H1 (cell line): ENCODE data around the gene PASD1. TPM values are rescaled to one million over a fixed set of nuclear protein-coding genes. Genes with fewer than 3 reads are reported as not detected.

Experiments used
- CTCF ChIA-PET: fragments of 300-600 bp; sonication (Branson Sonifier 250); formaldehyde crosslinking; loops from one replicate; lab custom pipeline; 2021; ENCODE audit not compliant: partially characterized antibody; lab: Charles Lee
- POLR2A ChIA-PET: fragments of 300-600 bp; sonication (Branson Sonifier 250); formaldehyde crosslinking; loops from one replicate; lab custom pipeline; 2021; ENCODE audit warnings: inconsistent platforms; ENCODE audit not compliant: partially characterized antibody; lab: Charles Lee
- DNase-seq, 2 experiments: peaks; one replicate each; pipeline versions ENCODE4 v3.0.0 to v3.0.0-alpha.2; 2010 to 2022; ENCODE audit warnings: low spot score in 2 of 2, low read depth in 1 of 2, mixed read lengths in 1 of 2
- FAIRE-seq: peaks from 2 replicates; lab custom pipeline; 2011; peaks lifted over from hg19 to GRCh38; lab: Jason Lieb, UNC
- H2AFZ ChIP-seq: 2 replicates; pipeline ENCODE4 v1.8.1; 2012; ENCODE audit warnings: low read length, inconsistent platforms
- H2AK5ac ChIP-seq: 2 replicates; pipeline ENCODE4 v1.6.1; 2013; ENCODE audit warnings: low read depth, low read length
- H2BK120ac ChIP-seq: replicated peaks from 2 replicates; pipeline ENCODE3; 2013; ENCODE audit warnings: low read depth, low read length, inconsistent platforms
- H2BK12ac ChIP-seq: 2 replicates; pipeline ENCODE4 v1.6.1; 2013; ENCODE audit warnings: low read depth, low read length
- H2BK15ac ChIP-seq: 2 replicates; pipeline ENCODE4 v1.6.1; 2013; ENCODE audit warnings: low read length
- H2BK20ac ChIP-seq: 2 replicates; pipeline ENCODE4 v1.6.1; 2013; ENCODE audit warnings: low read length
- H2BK5ac ChIP-seq: 2 replicates; pipeline ENCODE4 v1.6.1; 2013; ENCODE audit warnings: low read depth, low read length
- H3K14ac ChIP-seq: 2 replicates; pipeline ENCODE4 v1.6.1; 2013; ENCODE audit warnings: inconsistent platforms; ENCODE audit not compliant: insufficient read length
- H3K18ac ChIP-seq: 2 replicates; pipeline ENCODE4 v1.6.1; 2013; ENCODE audit warnings: low read length; ENCODE audit errors: extremely low read depth
- H3K23ac ChIP-seq: 2 replicates; pipeline ENCODE4 v1.6.1; 2013; ENCODE audit warnings: inconsistent platforms; ENCODE audit not compliant: insufficient read length
- H3K23me2 ChIP-seq: 2 replicates; pipeline ENCODE4 v1.6.1; 2013; ENCODE audit warnings: low read depth, low read length
- H3K27ac ChIP-seq: 2 replicates; pipeline ENCODE4 v1.6.1; 2011; ENCODE audit warnings: low read depth, low read length, inconsistent platforms
- H3K27me3 ChIP-seq, 4 experiments: replicated peaks in 1 of 4; 1 replicate in 1 of 4; 2 replicates in 3 of 4; pipeline versions ENCODE4 v1.6.1 to v1.8.1; 2011 to 2013; ENCODE audit warnings: low read length in 3 of 4, mild to moderate bottlenecking in 3 of 4, inconsistent platforms in 2 of 4, mixed read lengths in 2 of 4, moderate library complexity in 1 of 4; ENCODE audit not compliant: control insufficient read depth in 3 of 4, insufficient read depth in 3 of 4; ENCODE audit errors: extremely low read depth in 1 of 4
- H3K36me3 ChIP-seq, 4 experiments: 2 replicates each; pipeline versions ENCODE4 v1.6.1 to v1.8.1; 2011 to 2013; ENCODE audit warnings: mild to moderate bottlenecking in 4 of 4, low read length in 3 of 4, moderate library complexity in 2 of 4, control low read depth in 1 of 4, inconsistent platforms in 1 of 4; ENCODE audit not compliant: insufficient read depth in 4 of 4, control insufficient read depth in 2 of 4
- H3K4ac ChIP-seq: replicated peaks from 2 replicates; pipeline ENCODE3; 2013; ENCODE audit warnings: low read length, low read depth, mixed read lengths, inconsistent platforms; ENCODE audit not compliant: insufficient read length
- H3K4me1 ChIP-seq, 4 experiments: replicated peaks in 1 of 4; 1 replicate in 1 of 4; 2 replicates in 3 of 4; pipeline versions ENCODE4 v1.6.1 to v1.8.1; 2011 to 2013; ENCODE audit warnings: low read length in 3 of 4, inconsistent platforms in 2 of 4, mixed read lengths in 1 of 4; ENCODE audit not compliant: insufficient read depth in 4 of 4, control insufficient read depth in 3 of 4
- H3K4me2 ChIP-seq, 2 experiments: 2 replicates each; pipeline versions ENCODE4 v1.6.1 to v1.8.1; 2011 to 2013; ENCODE audit warnings: low read depth in 2 of 2, low read length in 2 of 2, control low read depth in 1 of 2, inconsistent platforms in 1 of 2, mild to moderate bottlenecking in 1 of 2; ENCODE audit not compliant: insufficient read depth in 1 of 2
- H3K4me3 ChIP-seq, 4 experiments: fragments of 200-600, 300-600 bp in 1 of 4; sonication (generic), shearing (Covaris generic), sonication (Bioruptor Twin) in 1 of 4; 2 replicates each; pipeline versions ENCODE4 v1.5.1 to v1.8.1; 2011 to 2016; ENCODE audit warnings: low read length in 4 of 4, low read depth in 3 of 4, control low read depth in 2 of 4, inconsistent platforms in 2 of 4, mild to moderate bottlenecking in 2 of 4, mixed read lengths in 1 of 4, moderate library complexity in 1 of 4; ENCODE audit not compliant: insufficient read depth in 2 of 4; ENCODE audit errors: extremely low read depth in 1 of 4
- H3K56ac ChIP-seq: replicated peaks from 2 replicates; pipeline ENCODE3; 2013; ENCODE audit warnings: low read depth, mild to moderate bottlenecking, mixed read lengths, low read length, inconsistent platforms; ENCODE audit not compliant: insufficient read length
- H3K79me1 ChIP-seq: 2 replicates; pipeline ENCODE4 v1.6.1; 2013; ENCODE audit warnings: low read depth, low read length, control low read depth
- H3K79me2 ChIP-seq, 2 experiments: 2 replicates each; pipeline versions ENCODE4 v1.6.1 to v1.8.1; 2012 to 2013; ENCODE audit warnings: low read length in 2 of 2, mild to moderate bottlenecking in 2 of 2, inconsistent platforms in 1 of 2; ENCODE audit not compliant: insufficient read depth in 2 of 2, control insufficient read depth in 1 of 2
- H3K9ac ChIP-seq, 4 experiments: replicated peaks in 1 of 4; 1 replicate in 1 of 4; 2 replicates in 3 of 4; pipeline versions ENCODE4 v1.6.1 to v1.8.1; 2011 to 2013; ENCODE audit warnings: low read depth in 3 of 4, low read length in 3 of 4, control low read depth in 2 of 4, mild to moderate bottlenecking in 2 of 4, moderate library complexity in 2 of 4, inconsistent platforms in 1 of 4; ENCODE audit errors: extremely low read depth in 1 of 4
- H3K9me3 ChIP-seq, 2 experiments: 2 replicates each; pipeline versions ENCODE4 v1.6.1 to v1.8.1; 2012 to 2013; ENCODE audit warnings: mild to moderate bottlenecking in 2 of 2, moderate library complexity in 2 of 2, control low read depth in 1 of 2, inconsistent platforms in 1 of 2, low read depth in 1 of 2, low read length in 1 of 2, mixed read lengths in 1 of 2; ENCODE audit not compliant: insufficient read depth in 2 of 2
- H4K20me1 ChIP-seq, 2 experiments: replicated peaks in 1 of 2; 2 replicates each; pipeline versions ENCODE3 to v1.8.1; 2011 to 2013; ENCODE audit warnings: inconsistent platforms in 2 of 2, low read length in 2 of 2, mild to moderate bottlenecking in 1 of 2; ENCODE audit not compliant: insufficient read depth in 2 of 2, control insufficient read depth in 1 of 2
- H4K5ac ChIP-seq: 2 replicates; pipeline ENCODE4 v1.6.1; 2013; ENCODE audit warnings: low read length, low read depth, mixed read lengths, inconsistent platforms; ENCODE audit not compliant: insufficient read length
- H4K8ac ChIP-seq: 2 replicates; pipeline ENCODE4 v1.8.0; 2013; ENCODE audit warnings: mild to moderate bottlenecking, moderate library complexity, low read length, inconsistent platforms; ENCODE audit not compliant: insufficient read depth; ENCODE audit errors: extremely low read depth
- H4K91ac ChIP-seq: replicated peaks from 2 replicates; pipeline ENCODE3; 2013; ENCODE audit warnings: low read length, mixed read lengths, inconsistent platforms; ENCODE audit not compliant: insufficient read length
- GABPA ChIP-seq: IDR thresholded peaks from 2 replicates; pipeline ENCODE4 v1.6.1; 2011; ENCODE audit warnings: mild to moderate bottlenecking, low read length, moderate library complexity, borderline replicate concordance; ENCODE audit not compliant: insufficient read depth
- GTF2F1 ChIP-seq: IDR thresholded peaks from 2 replicates; pipeline ENCODE4 v1.6.1; 2012; ENCODE audit warnings: low read depth, low read length, improper control_type of control experiment, borderline replicate concordance
- PHF8 ChIP-seq: fragments of 200-600 bp; sonication (generic); conservative IDR thresholded peaks from 2 replicates; pipeline ENCODE4 v1.7.1; 2012; ENCODE audit warnings: low read depth, mild to moderate bottlenecking, inconsistent platforms, low read length, moderate library complexity
- SIRT6 ChIP-seq: IDR thresholded peaks from one replicate; pipeline ENCODE4 v1.7.1; 2012; ENCODE audit warnings: low read length, inconsistent platforms
- SP4 ChIP-seq: IDR thresholded peaks from 2 replicates; pipeline ENCODE4 v1.6.1; 2012; ENCODE audit warnings: low read length, inconsistent platforms
- TEAD4 ChIP-seq: IDR thresholded peaks from 2 replicates; pipeline ENCODE4 v1.6.1; 2012; ENCODE audit warnings: low read depth, low read length, inconsistent platforms, mixed read lengths
- YY1 ChIP-seq: IDR thresholded peaks from 2 replicates; pipeline ENCODE4 v1.6.1; 2011; ENCODE audit warnings: low read depth, mild to moderate bottlenecking, low read length
- WGBS, 2 experiments: shearing (Covaris generic) in 1 of 2; methylation state at CpG; one replicate each; pipeline versions ENCODE4 v1.1.6 to v1.1.7; 2013 to 2015; ENCODE audit warnings: low lambda C conversion rate in 2 of 2, mixed read lengths in 2 of 2, inconsistent platforms in 1 of 2, low coverage in 1 of 2, missing lambda C conversion rate in 1 of 2; ENCODE audit not compliant: insufficient replicate concordance in 2 of 2, insufficient coverage in 1 of 2, insufficient read length in 1 of 2; ENCODE audit errors: extremely low coverage in 1 of 2, missing lambda C conversion rate in 1 of 2; 5-methylcytosine and 5-hydroxymethylcytosine counted together
- polyA plus RNA-seq, 7 experiments: library from polyadenylated mRNA; depleted of rRNA in 3 of 7; stranded (reverse) in 5 of 7; unstranded in 2 of 7; fragments of >200 nt in 5 of 7; fragments of 200-250 nt in 2 of 7; gene quantifications; 1 replicate in 5 of 7; 2 replicates in 1 of 7; 4 replicates in 1 of 7; pipeline versions ENCODE4 v1.2.1 to v1.2.3, GENCODE V29; 2011 to 2013; ENCODE audit warnings: missing spikeins in 2 of 7, mixed read lengths in 2 of 7
- total RNA-seq: library from RNA; stranded (reverse); fragmentation: NEBNext Ultra II Directional; extraction: Animal tissue kit (Norgen Biotek cat#: 25700); gene quantifications from 2 replicates; pipeline ENCODE4 v1.2.1, GENCODE V29; 2021

PASD1 gene
- total and polyA plus RNA-seq, 2 of the 8 experiments (the other 6 are each of a cell fraction or from before 2014, with no cell fraction given) = 0.03 to 0.09 TPM

GRCh38 chrX:151538190-151539122 lies 25.0 kb upstream of the PASD1 start:
- H4K91ac ChIP-seq = no peak overlapping the region
- DNase-seq = no peak
- no peaks in the 10 kb centered on the region for H4K20me1 ChIP-seq
- no peak overlapping the region for H2BK120ac ChIP-seq
- no peak overlapping the region for H2BK5ac ChIP-seq
- H3K4ac ChIP-seq = no peak overlapping the region
- H3K36me3 ChIP-seq = no peaks in the 10 kb centered on the region
- no peaks in the 10 kb centered on the region for H3K27me3 ChIP-seq
- H3K4me3 ChIP-seq = no peak overlapping the region
- ChIA-PET POLR2A (interaction anchor here (0.7 kb wide), 1 partner anchor 864 kb away, joined by 3 read pairs; no protein-coding TSS in a partner anchor), CTCF (interaction anchor here (0.6 to 1.5 kb wide), 3 partner anchors 7 to 82 kb away, joined by 3 to 4 read pairs (median 3); no protein-coding TSS in a partner anchor)
- no peak overlapping the region for H3K27ac ChIP-seq
- H3K9me3 ChIP-seq = 0 out of 4 replicates have a peak, but pooled peaks cover 0 to 3% of the 10 kb centered on the region in 2 experiments
- no peak overlapping the region for H3K14ac ChIP-seq
- no peaks in the 10 kb centered on the region for H3K79me2 ChIP-seq
- H2AK5ac ChIP-seq = no peak overlapping the region
- H2BK15ac ChIP-seq = no peak overlapping the region
- H3K9ac ChIP-seq = no peak overlapping the region
- no peak overlapping the region for H2AFZ ChIP-seq
- TF ChIP-seq PHF8 = no peak
- TF ChIP-seq GTF2F1 = no peak
- no peak for TF ChIP-seq SP4
- no peak for TF ChIP-seq YY1
- no peak for TF ChIP-seq SIRT6
- TF ChIP-seq GABPA = no peak
- no peak for TF ChIP-seq TEAD4
- H3K23me2 ChIP-seq = no peaks in the 10 kb centered on the region
- no CpG with 5 or more reads among the region's 3 CpGs for WGBS, 2 experiments
- no peaks in the 10 kb centered on the region for H3K79me1 ChIP-seq
- H3K4me2 ChIP-seq = no peak overlapping the region
- no peak overlapping the region for H3K18ac ChIP-seq
- no peak overlapping the region for H2BK20ac ChIP-seq
- H3K23ac ChIP-seq = no peak overlapping the region
- no peak for FAIRE-seq
- H4K5ac ChIP-seq = no peak overlapping the region
- no peak overlapping the region for H4K8ac ChIP-seq
- H3K4me1 ChIP-seq = peaks cover 0 to 2% (median 0%) of the 10 kb centered on the region in 4 experiments; a peak in 1 of 7 replicates
- H2BK12ac ChIP-seq = no peak overlapping the region
- H3K56ac ChIP-seq = no peak overlapping the region
